IMR-90 (cell line): ENCODE results near the gene HMGXB3. TPM values are rescaled to one million over a fixed set of nuclear protein-coding genes. Genes with fewer than 3 reads are reported as not detected.

Experiments
- ATAC-seq: fragments of 200-7000 bp; cut with Tn5 transposase; 2 replicates; pipeline ENCODE4 v1.9.1; 2020; ENCODE audit warnings: low read depth, mild to moderate bottlenecking, moderate library complexity
- BruUV-seq: library from RNA; stranded (reverse); fragments of 400-500 nt; replicated peaks from 2 replicates; lab custom pipeline; 2021; lab: Mats Ljungman, UMichigan
- CTCF ChIA-PET: fragments of 300-600 bp; formaldehyde crosslinking; extraction: SDS; loops from one replicate; lab custom pipeline; 2021; ENCODE audit warnings: antibody characterized with exemption; lab: Yijun Ruan, JAX
- POLR2A ChIA-PET: fragments of 300-600 bp; sonication (Branson Sonifier 250); formaldehyde crosslinking; loops from one replicate; lab custom pipeline; 2022; ENCODE audit warnings: antibody characterized with exemption; ENCODE audit not compliant: unreplicated experiment; lab: Charles Lee
- DNase-seq: peaks from one replicate; pipeline ENCODE4 v3.0.0; 2013
- H2AFZ ChIP-seq: replicated peaks from 2 replicates; pipeline ENCODE3; 2013; ENCODE audit warnings: low read length, mild to moderate bottlenecking; ENCODE audit not compliant: poor library complexity
- H2AK5ac ChIP-seq: 2 replicates; pipeline ENCODE4 v1.6.1; 2013; ENCODE audit warnings: low read depth, low read length, inconsistent platforms
- H2AK9ac ChIP-seq: replicated peaks from 2 replicates; pipeline ENCODE3; 2013; ENCODE audit warnings: mild to moderate bottlenecking, low read depth, low read length, moderate library complexity; ENCODE audit not compliant: poor library complexity
- H2BK120ac ChIP-seq: 2 replicates; pipeline ENCODE4 v1.6.1; 2013; ENCODE audit warnings: low read depth, low read length, inconsistent platforms
- H2BK15ac ChIP-seq: 3 replicates; pipeline ENCODE4 v1.6.1; 2013; ENCODE audit warnings: low read depth, low read length, inconsistent platforms
- H2BK20ac ChIP-seq: 2 replicates; pipeline ENCODE4 v1.6.1; 2013; ENCODE audit warnings: low read depth, mild to moderate bottlenecking, inconsistent platforms, low read length, moderate library complexity
- H2BK5ac ChIP-seq: 2 replicates; pipeline ENCODE4 v1.6.1; 2013; ENCODE audit warnings: mild to moderate bottlenecking, low read depth, low read length, inconsistent platforms; ENCODE audit not compliant: poor library complexity, severe bottlenecking
- H3K14ac ChIP-seq: replicated peaks from 2 replicates; pipeline ENCODE4 v1.6.1; 2013; ENCODE audit warnings: low read depth, low read length, inconsistent platforms
- H3K18ac ChIP-seq: 2 replicates; pipeline ENCODE4 v1.6.1; 2013; ENCODE audit warnings: low read depth, low read length, control low read depth
- H3K23ac ChIP-seq: 2 replicates; pipeline ENCODE4 v1.6.1; 2013; ENCODE audit warnings: low read depth, low read length, inconsistent platforms
- H3K27ac ChIP-seq: 2 replicates; pipeline ENCODE4 v1.5.1; 2013; ENCODE audit warnings: mild to moderate bottlenecking, control low read depth, low read length; ENCODE audit not compliant: insufficient read depth
- H3K27me3 ChIP-seq: 2 replicates; pipeline ENCODE4 v1.6.1; 2013; ENCODE audit warnings: low read length; ENCODE audit not compliant: control insufficient read depth, insufficient read depth
- H3K36me3 ChIP-seq: 2 replicates; pipeline ENCODE4 v1.6.1; 2013; ENCODE audit warnings: low read length, mixed read lengths; ENCODE audit not compliant: control insufficient read depth, insufficient read depth
- H3K4ac ChIP-seq: 2 replicates; pipeline ENCODE4 v1.6.1; 2013; ENCODE audit warnings: low read depth, low read length, inconsistent platforms
- H3K4me1 ChIP-seq: 2 replicates; pipeline ENCODE4 v1.6.1; 2013; ENCODE audit warnings: low read length, mixed read lengths; ENCODE audit not compliant: control insufficient read depth, insufficient read depth
- H3K4me2 ChIP-seq: 2 replicates; pipeline ENCODE4 v1.6.1; 2013; ENCODE audit warnings: low read depth, mild to moderate bottlenecking, control low read depth, low read length, moderate library complexity
- H3K4me3 ChIP-seq: 2 replicates; pipeline ENCODE4 v1.5.1; 2013; ENCODE audit warnings: low read depth, mild to moderate bottlenecking, control low read depth, low read length, moderate library complexity; ENCODE audit not compliant: insufficient read depth
- H3K56ac ChIP-seq: 2 replicates; pipeline ENCODE4 v1.6.1; 2013; ENCODE audit warnings: low read length, inconsistent platforms; ENCODE audit not compliant: insufficient read depth; ENCODE audit errors: extremely low read depth
- H3K79me1 ChIP-seq, 2 experiments: 2 replicates each; pipeline ENCODE4 v1.6.1; 2013; ENCODE audit warnings: low read length in 2 of 2, inconsistent platforms in 1 of 2, low read depth in 1 of 2
- H3K9ac ChIP-seq: 2 replicates; pipeline ENCODE4 v1.6.1; 2013; ENCODE audit warnings: low read depth, low read length, control low read depth
- H3K9me1 ChIP-seq: 2 replicates; pipeline ENCODE4 v1.6.1; 2013; ENCODE audit warnings: low read length, inconsistent platforms; ENCODE audit not compliant: insufficient read depth
- H3K9me3 ChIP-seq: 2 replicates; pipeline ENCODE4 v1.6.1; 2013; ENCODE audit warnings: low read length; ENCODE audit not compliant: control insufficient read depth, insufficient read depth
- H4K20me1 ChIP-seq: 2 replicates; pipeline ENCODE4 v1.6.1; 2013; ENCODE audit warnings: low read length, inconsistent platforms; ENCODE audit not compliant: insufficient read depth
- H4K5ac ChIP-seq: 2 replicates; pipeline ENCODE4 v1.6.1; 2013; ENCODE audit warnings: mild to moderate bottlenecking, low read depth, low read length, control low read depth
- H4K8ac ChIP-seq, 2 experiments: 2 replicates each; pipeline ENCODE4 v1.6.1; 2013; ENCODE audit warnings: low read depth in 2 of 2, low read length in 2 of 2, control low read depth in 1 of 2, inconsistent platforms in 1 of 2
- H4K91ac ChIP-seq: 2 replicates; pipeline ENCODE4 v1.6.1; 2013; ENCODE audit warnings: low read depth, low read length, inconsistent platforms; ENCODE audit not compliant: insufficient read depth
- BHLHE40 ChIP-seq: fragments of 150-350 bp; IDR thresholded peaks from 2 replicates; pipeline ENCODE4 v1.6.1; 2016; ENCODE audit warnings: mild to moderate bottlenecking, low read depth, low read length
- CEBPB ChIP-seq: IDR thresholded peaks from 2 replicates; pipeline ENCODE4 v1.6.1; 2012; ENCODE audit warnings: low read depth, low read length, improper control_type of control experiment
- CHD1 ChIP-seq: IDR thresholded peaks from 2 replicates; pipeline ENCODE4 v1.6.1; 2012; ENCODE audit warnings: low read depth, low read length, improper control_type of control experiment
- FOS ChIP-seq: fragments of 150-350 bp; IDR thresholded peaks from 2 replicates; pipeline ENCODE4 v1.6.1; 2016; ENCODE audit warnings: low read depth, low read length
- MAFK ChIP-seq: IDR thresholded peaks from 2 replicates; pipeline ENCODE4 v1.6.1; 2012; ENCODE audit warnings: low read depth, low read length, improper control_type of control experiment
- MAZ ChIP-seq: IDR thresholded peaks from 2 replicates; pipeline ENCODE4 v1.6.1; 2012; ENCODE audit warnings: low read depth, mild to moderate bottlenecking, low read length, improper control_type of control experiment, moderate library complexity, borderline replicate concordance
- MXI1 ChIP-seq: IDR thresholded peaks from 2 replicates; pipeline ENCODE4 v1.6.1; 2012; ENCODE audit warnings: low read depth, mild to moderate bottlenecking, low read length, moderate library complexity, borderline replicate concordance
- NFE2L2 ChIP-seq: fragments of 150-350 bp; IDR thresholded peaks from 2 replicates; pipeline ENCODE4 v1.6.1; 2016; ENCODE audit warnings: low read depth, mild to moderate bottlenecking, low read length
- POLR2A ChIP-seq: IDR thresholded peaks from 2 replicates; pipeline ENCODE4 v1.6.1; 2012; ENCODE audit warnings: mild to moderate bottlenecking, low read depth, low read length
- RAD21 ChIP-seq: IDR thresholded peaks from 2 replicates; pipeline ENCODE4 v1.6.1; 2012; ENCODE audit warnings: low read length, improper control_type of control experiment
- RCOR1 ChIP-seq: IDR thresholded peaks from 2 replicates; pipeline ENCODE4 v1.6.1; 2012; ENCODE audit warnings: mild to moderate bottlenecking, low read length, improper control_type of control experiment; ENCODE audit not compliant: insufficient replicate concordance
- RFX5 ChIP-seq: IDR thresholded peaks from 2 replicates; pipeline ENCODE4 v1.8.0; 2012; ENCODE audit warnings: low read depth, mild to moderate bottlenecking, low read length, moderate library complexity
- SMC3 ChIP-seq: fragments of 150-350 bp; IDR thresholded peaks from 2 replicates; pipeline ENCODE4 v1.6.1; 2016; ENCODE audit warnings: low read depth, mild to moderate bottlenecking, antibody characterized with exemption, low read length, moderate library complexity
- WGBS, 2 experiments: methylation state at CpG; one replicate each; pipeline versions ENCODE4 v1.1.5 to v1.1.7; 2013; ENCODE audit warnings: missing lambda C conversion rate in 2 of 2; ENCODE audit not compliant: insufficient read length in 1 of 2; ENCODE audit errors: extremely low coverage in 2 of 2; 5-methylcytosine and 5-hydroxymethylcytosine counted together
- dilution Hi-C: fragments of 300-500 bp; cut with HindIII; formaldehyde crosslinking; loops from one replicate; pipeline ENCODE4 v1.14.3; 2018; ENCODE audit warnings: low sequenced_read_pairs; ENCODE audit not compliant: unreplicated experiment
- in situ Hi-C: fragments of 300-500 bp; cut with MboI; formaldehyde crosslinking; loops from 3 replicates; pipeline ENCODE4 v1.14.3; 2019; ENCODE audit warnings: low sequenced_read_pairs, inconsistent platforms, mixed read lengths
- intact Hi-C: fragments of 100-400 bp; cut with micrococcal nuclease; formaldehyde crosslinking; loops from 2 replicates; pipeline ENCODE4 v1.10.0; 2022
- polyA plus RNA-seq, 3 experiments: library from polyadenylated mRNA; depleted of rRNA; stranded (reverse); fragments of >200 nt; gene quantifications; 2 replicates each; pipeline ENCODE4 v1.2.3, GENCODE V29; 2012; ENCODE audit warnings: low replicate concordance in 1 of 3
- total RNA-seq: library from RNA; depleted of rRNA; stranded (reverse); fragments of >200 nt; gene quantifications from 2 replicates; pipeline ENCODE4 v1.2.3, GENCODE V29; 2012
- TF ChIP-seq, protein P1 (sequence below): conservative IDR thresholded peaks from 2 replicates; pipeline ENCODE4 v1.5.1; 2012; ENCODE audit warnings: mild to moderate bottlenecking, low read depth, low read length, improper control_type of control experiment
- TF ChIP-seq, protein P2 (sequence below): fragments of 150-350 bp; IDR thresholded peaks from 2 replicates; pipeline ENCODE4 v1.6.1; 2016; ENCODE audit warnings: low read depth, mild to moderate bottlenecking, low read length, moderate library complexity, borderline replicate concordance
- TF ChIP-seq, protein P3 (sequence below): fragments of 150-350 bp; IDR thresholded peaks from 2 replicates; pipeline ENCODE4 v1.6.1; 2017; ENCODE audit warnings: mild to moderate bottlenecking, antibody characterized with exemption, low read length, low read depth

The HMGXB3 gene
- total and polyA plus RNA-seq, 2 of the 4 experiments (the other 2 are of a cell fraction) = 27.6 to 30.6 TPM

DNA sequence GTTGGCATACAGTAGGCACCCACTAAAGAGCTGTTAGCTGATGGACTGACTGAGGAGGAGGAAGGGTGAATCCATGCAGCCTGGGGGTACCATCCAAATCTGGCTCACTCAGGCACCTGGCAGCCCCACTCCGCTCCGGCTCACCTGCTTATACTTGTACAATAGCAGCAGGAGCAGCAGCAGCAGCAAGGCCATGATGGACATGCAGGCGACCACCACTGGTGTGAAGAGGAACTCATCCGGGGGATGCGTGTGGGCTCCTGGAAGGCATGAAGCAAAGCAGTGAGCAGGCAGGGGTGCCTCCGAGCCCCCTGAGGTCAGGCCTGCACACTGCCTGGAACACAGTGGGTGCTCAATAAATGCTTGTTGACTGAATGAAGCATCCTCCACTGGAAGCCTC, 67.5 kb downstream of the HMGXB3 start:
- Histone ChIP-seq H3K4me3 (no peak overlapping the region), H4K20me1 (no peaks in the 10 kb centered on the region), H3K9me3 (peaks cover 2% of the 10 kb centered on the region; the same call in 1 of the 2 replicates), H3K4me2 (no peak overlapping the region), H3K27me3 (peaks cover 1% of the 10 kb centered on the region; the same call in 1 of the 2 replicates), H3K9me1 (peaks cover 39% of the 10 kb centered on the region), H3K27ac (no peak overlapping the region), H3K23ac (no peak overlapping the region), H3K4me1 (peaks cover 28% of the 10 kb centered on the region), H3K36me3 (no peaks in the 10 kb centered on the region), H3K18ac (no peak overlapping the region), H4K5ac (no peak overlapping the region), H3K9ac (no peak overlapping the region), H2AFZ (peak overlapping the region; percentile 25), H3K4ac (peak overlapping the region; percentile 26), H2BK15ac (no peak overlapping the region), H2AK9ac (no peak overlapping the region), H3K14ac (peak overlapping the region; percentile 34; the same call in 1 of the 2 replicates), H4K8ac (no peak overlapping the region), H2BK5ac (no peak overlapping the region), H2BK120ac (no peak overlapping the region), H3K79me1 (no peaks in the 10 kb centered on the region; a peak in 1 of 4 replicates), H4K91ac (peak overlapping the region; percentile 39; the same call in 1 of the 2 replicates), H3K56ac (no peak overlapping the region), H2BK20ac (peak overlapping the region; percentile 4), H2AK5ac (peak overlapping the region; percentile 67)
- ATAC-seq = no peak
- intact Hi-C loops (loop anchor here (5.0 kb wide), 1 partner anchor 44 kb away; no protein-coding TSS in a partner anchor), in situ Hi-C loops (no loop called here), dilution Hi-C loops (no loop called here)
- DNase-seq = no peak
- TF ChIP-seq POLR2A = no peak
- TF ChIP-seq NFE2L2 = no peak
- TF ChIP-seq, protein P1, sequence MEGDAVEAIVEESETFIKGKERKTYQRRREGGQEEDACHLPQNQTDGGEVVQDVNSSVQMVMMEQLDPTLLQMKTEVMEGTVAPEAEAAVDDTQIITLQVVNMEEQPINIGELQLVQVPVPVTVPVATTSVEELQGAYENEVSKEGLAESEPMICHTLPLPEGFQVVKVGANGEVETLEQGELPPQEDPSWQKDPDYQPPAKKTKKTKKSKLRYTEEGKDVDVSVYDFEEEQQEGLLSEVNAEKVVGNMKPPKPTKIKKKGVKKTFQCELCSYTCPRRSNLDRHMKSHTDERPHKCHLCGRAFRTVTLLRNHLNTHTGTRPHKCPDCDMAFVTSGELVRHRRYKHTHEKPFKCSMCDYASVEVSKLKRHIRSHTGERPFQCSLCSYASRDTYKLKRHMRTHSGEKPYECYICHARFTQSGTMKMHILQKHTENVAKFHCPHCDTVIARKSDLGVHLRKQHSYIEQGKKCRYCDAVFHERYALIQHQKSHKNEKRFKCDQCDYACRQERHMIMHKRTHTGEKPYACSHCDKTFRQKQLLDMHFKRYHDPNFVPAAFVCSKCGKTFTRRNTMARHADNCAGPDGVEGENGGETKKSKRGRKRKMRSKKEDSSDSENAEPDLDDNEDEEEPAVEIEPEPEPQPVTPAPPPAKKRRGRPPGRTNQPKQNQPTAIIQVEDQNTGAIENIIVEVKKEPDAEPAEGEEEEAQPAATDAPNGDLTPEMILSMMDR = no peak
- no peak for TF ChIP-seq CEBPB
- no peak for TF ChIP-seq RFX5
- TF ChIP-seq MAFK = no peak
- TF ChIP-seq RCOR1 = no peak
- no peak for TF ChIP-seq FOS
- TF ChIP-seq, protein P2, sequence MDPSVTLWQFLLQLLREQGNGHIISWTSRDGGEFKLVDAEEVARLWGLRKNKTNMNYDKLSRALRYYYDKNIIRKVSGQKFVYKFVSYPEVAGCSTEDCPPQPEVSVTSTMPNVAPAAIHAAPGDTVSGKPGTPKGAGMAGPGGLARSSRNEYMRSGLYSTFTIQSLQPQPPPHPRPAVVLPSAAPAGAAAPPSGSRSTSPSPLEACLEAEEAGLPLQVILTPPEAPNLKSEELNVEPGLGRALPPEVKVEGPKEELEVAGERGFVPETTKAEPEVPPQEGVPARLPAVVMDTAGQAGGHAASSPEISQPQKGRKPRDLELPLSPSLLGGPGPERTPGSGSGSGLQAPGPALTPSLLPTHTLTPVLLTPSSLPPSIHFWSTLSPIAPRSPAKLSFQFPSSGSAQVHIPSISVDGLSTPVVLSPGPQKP = no peak
- TF ChIP-seq BHLHE40 = no peak
- TF ChIP-seq SMC3 = no peak
- no peak for TF ChIP-seq MAZ
- no peak for TF ChIP-seq RAD21
- no peak for TF ChIP-seq CHD1
- TF ChIP-seq MXI1 = no peak
- TF ChIP-seq, protein P3, sequence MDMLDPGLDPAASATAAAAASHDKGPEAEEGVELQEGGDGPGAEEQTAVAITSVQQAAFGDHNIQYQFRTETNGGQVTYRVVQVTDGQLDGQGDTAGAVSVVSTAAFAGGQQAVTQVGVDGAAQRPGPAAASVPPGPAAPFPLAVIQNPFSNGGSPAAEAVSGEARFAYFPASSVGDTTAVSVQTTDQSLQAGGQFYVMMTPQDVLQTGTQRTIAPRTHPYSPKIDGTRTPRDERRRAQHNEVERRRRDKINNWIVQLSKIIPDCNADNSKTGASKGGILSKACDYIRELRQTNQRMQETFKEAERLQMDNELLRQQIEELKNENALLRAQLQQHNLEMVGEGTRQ = no peak
- no TSS peak for BruUV-seq
- CTCF ChIA-PET = no interaction called here
- POLR2A ChIA-PET = no interaction called here
- WGBS, 2 experiments = 100% methylated on average over 3 of the region's 6 CpGs; no CpG with 5 or more reads in 1 of the 2 experiments
